ENCODE results near the gene ISG15. TPM values are rescaled to one million over a fixed set of nuclear protein-coding genes. Genes with fewer than 3 reads are reported as not detected.

The ISG15 gene
- total and polyA plus RNA-seq, 2 of the 13 experiments (the other 11 are each of a cell fraction or from before 2014, with no cell fraction given) = 42.1 to 54.9 TPM

- TF ChIP-seq ZNF646 (CRISPR knock-in tag; IDR thresholded peaks at IDR 0.05) = no peak
- TF ChIP-seq ZNF558 (CRISPR knock-in tag; IDR thresholded peaks at IDR 0.05; ENCODE audit: borderline replicate concordance) = no peak
- TF ChIP-seq SNRNP70 (IDR thresholded peaks at IDR 0.05; ENCODE audit: low read depth, low read length) = no peak
- TF ChIP-seq ZNF121 (CRISPR knock-in tag; IDR thresholded peaks at IDR 0.05) = no peak
- no peak for TF ChIP-seq ZNF331 (CRISPR knock-in tag; IDR thresholded peaks at IDR 0.05)
- no peak for TF ChIP-seq ZNF235 (CRISPR knock-in tag; IDR thresholded peaks at IDR 0.05; ENCODE audit: borderline replicate concordance)
Measured at GRCh38 chr1:975365-975764, 37.9 kb upstream of the ISG15 start (continued).

All from HepG2 (cell line).